ENCODE results near the gene ITGB1BP1.

Gene ITGB1BP1

GRCh38 chr2:9424447-9425164 lies 1.3 kb upstream of the ITGB1BP1 start:
- no peak for DNase-seq

GRCh38 chr2:9423922-9424272 lies 569 bp upstream of the ITGB1BP1 start:
- DNase-seq = no peak

GRCh38 chr2:9422321-9423099 lies 818 bp downstream of the ITGB1BP1 start:
- no peak for DNase-seq

GRCh38 chr2:9420495-9420894 lies 2.8 kb downstream of the ITGB1BP1 start:
- no peak for DNase-seq

GRCh38 chr2:9419541-9419940 lies 3.8 kb downstream of the ITGB1BP1 start:
- DNase-seq = no peak

- DNase-seq = no peak
Measured at GRCh38 chr2:9418746-9419145, 4.6 kb downstream of the ITGB1BP1 start.

- no peak for DNase-seq
Measured at GRCh38 chr2:9417725-9418124, 5.6 kb downstream of the ITGB1BP1 start.

GRCh38 chr2:9416962-9417316 lies 6.4 kb downstream of the ITGB1BP1 start:
- DNase-seq = no peak

- DNase-seq = no peak
Measured at GRCh38 chr2:9416267-9416961, 6.9 kb downstream of the ITGB1BP1 start.

- DNase-seq = no peak
Measured at GRCh38 chr2:9415516-9416169, 7.7 kb downstream of the ITGB1BP1 start.

- DNase-seq = no peak
Measured at GRCh38 chr2:9412781-9413180, 10.5 kb downstream of the ITGB1BP1 start.

GRCh38 chr2:9410108-9410507 lies 13.2 kb downstream of the ITGB1BP1 start:
- no peak for DNase-seq

- DNase-seq = no peak
Measured at GRCh38 chr2:9408641-9409151, 14.6 kb downstream of the ITGB1BP1 start.

GRCh38 chr2:9407363-9407811 lies 15.9 kb downstream of the ITGB1BP1 start:
- DNase-seq = no peak

- DNase-seq = no peak
Measured at GRCh38 chr2:9406529-9407362, 16.6 kb downstream of the ITGB1BP1 start.

- DNase-seq = no peak
Measured at GRCh38 chr2:9405636-9406035, 17.7 kb downstream of the ITGB1BP1 start.

- no peak for DNase-seq
Measured at GRCh38 chr2:9404451-9404850, 18.9 kb downstream of the ITGB1BP1 start.

- DNase-seq = no peak
Measured at GRCh38 chr2:9403924-9404323, 19.4 kb downstream of the ITGB1BP1 start.

- no peak for DNase-seq
Measured at GRCh38 chr2:9401646-9402371, 21.5 kb downstream of the ITGB1BP1 start.

- DNase-seq = no peak
Measured at GRCh38 chr2:9401059-9401547, 22.2 kb downstream of the ITGB1BP1 start.
